GM12878 (cell line): Measurements from ENCODE around the gene KBTBD13. TPM values are rescaled to one million over a fixed set of nuclear protein-coding genes. Genes with fewer than 3 reads are reported as not detected.

Source experiments
- ATAC-seq: fragments of 200-7000 bp; cut with Tn5 transposase; 3 replicates; pipeline ENCODE4 v1.9.1; 2020; ENCODE audit warnings: mild to moderate bottlenecking, moderate library complexity
- BruUV-seq: library from RNA; stranded (reverse); fragments of 400-500 nt; replicated peaks from 2 replicates; lab custom pipeline; 2021; lab: Mats Ljungman, UMichigan
- CTCF ChIA-PET: fragments of 300-600 bp; sonication (Branson Sonifier 250); formaldehyde crosslinking; extraction: SDS; loops from one replicate; lab custom pipeline; 2021; ENCODE audit warnings: inconsistent platforms; lab: Yijun Ruan, JAX
- POLR2A ChIA-PET: fragments of 350-600 bp; formaldehyde crosslinking; extraction: SDS; loops from one replicate; lab custom pipeline; 2021; ENCODE audit warnings: inconsistent platforms; lab: Charles Lee
- RAD21 ChIA-PET: fragments of 300-600 bp; sonication (Branson Sonifier 250); formaldehyde crosslinking; loops from one replicate; lab custom pipeline; 2023; ENCODE audit warnings: antibody characterized with exemption; ENCODE audit not compliant: unreplicated experiment; lab: Charles Lee
- SMC1A ChIA-PET: fragments of 300-600 bp; sonication (Branson Sonifier 250); formaldehyde crosslinking; loops from one replicate; lab custom pipeline; 2023; ENCODE audit not compliant: unreplicated experiment, uncharacterized antibody; lab: Charles Lee
- DNase-seq: peaks from one replicate; pipeline ENCODE4 v3.0.0-alpha.2; 2011; ENCODE audit warnings: low read depth, low spot score
- FAIRE-seq: peaks from 3 replicates; lab custom pipeline; 2011; peaks lifted over from hg19 to GRCh38; lab: Jason Lieb, UNC
- H2AFZ ChIP-seq: 2 replicates; pipeline ENCODE4 v1.6.0; 2011; ENCODE audit warnings: low read depth, low read length, control low read depth; ENCODE audit not compliant: control insufficient read depth
- H3K27ac ChIP-seq: 2 replicates; pipeline ENCODE4 v1.5.1; 2011; ENCODE audit warnings: control low read depth; ENCODE audit not compliant: control insufficient read depth, insufficient read depth
- H3K27me3 ChIP-seq, 2 experiments: replicated peaks in 1 of 2; 2 replicates each; pipeline versions ENCODE4 v1.6.0 to v1.6.1; 2011; ENCODE audit warnings: low read length in 1 of 2; ENCODE audit not compliant: control insufficient read depth in 2 of 2, insufficient read depth in 2 of 2
- H3K36me3 ChIP-seq, 2 experiments: 2 replicates each; pipeline ENCODE4 v1.5.1; 2011; ENCODE audit warnings: low read length in 1 of 2; ENCODE audit not compliant: control insufficient read depth in 2 of 2, insufficient read depth in 2 of 2
- H3K4me1 ChIP-seq: 2 replicates; pipeline ENCODE4 v1.6.1; 2011; ENCODE audit warnings: mild to moderate bottlenecking, low read length, moderate library complexity, mixed read lengths; ENCODE audit not compliant: control insufficient read depth, insufficient read depth
- H3K4me2 ChIP-seq: 2 replicates; pipeline ENCODE4 v1.6.0; 2011; ENCODE audit warnings: control low read depth; ENCODE audit not compliant: control insufficient read depth, insufficient read depth
- H3K4me3 ChIP-seq: fragments of 200-600 bp; sonication (generic); 2 replicates; pipeline ENCODE4 v1.5.1; 2016
- H3K79me2 ChIP-seq: 2 replicates; pipeline ENCODE4 v1.6.0; 2011; ENCODE audit warnings: low read length; ENCODE audit not compliant: control insufficient read depth, insufficient read depth
- H3K9ac ChIP-seq: 2 replicates; pipeline ENCODE4 v1.8.0; 2011; ENCODE audit warnings: low read length, control low read depth, mixed read lengths; ENCODE audit not compliant: control insufficient read depth, insufficient read depth
- H3K9me3 ChIP-seq: replicated peaks from 3 replicates; pipeline ENCODE4 v1.5.1; 2011; ENCODE audit warnings: mild to moderate bottlenecking, low read length; ENCODE audit not compliant: control insufficient read depth, insufficient read depth
- H4K20me1 ChIP-seq: 2 replicates; pipeline ENCODE4 v1.6.0; 2011; ENCODE audit not compliant: control insufficient read depth, insufficient read depth
- BCL3 ChIP-seq: IDR thresholded peaks from 2 replicates; pipeline ENCODE4 v1.6.1; 2011; ENCODE audit warnings: borderline replicate concordance, low read depth, mild to moderate bottlenecking, moderate library complexity, low read length; ENCODE audit not compliant: insufficient read depth, poor library complexity, severe bottlenecking
- HCFC1 ChIP-seq: fragments of 150-350 bp; IDR thresholded peaks from 2 replicates; pipeline ENCODE4 v1.6.1; 2014; ENCODE audit warnings: low read length
- MYB ChIP-seq: fragments of 150-350 bp; IDR thresholded peaks from 2 replicates; pipeline ENCODE4 v1.6.1; 2014; ENCODE audit warnings: mild to moderate bottlenecking, low read depth, low read length, borderline replicate concordance
- PAX8 ChIP-seq: fragments of 450-650 bp; IDR thresholded peaks from 2 replicates; pipeline ENCODE4 v1.6.1; 2017; ENCODE audit warnings: mild to moderate bottlenecking, moderate library complexity
- POU2F2 ChIP-seq: IDR thresholded peaks from 3 replicates; pipeline ENCODE4 v1.6.1; 2011; ENCODE audit warnings: low read depth, mild to moderate bottlenecking, low read length, borderline replicate concordance
- WGBS: methylation state at CpG from one replicate; pipeline ENCODE4 v1.1.6; 2016; ENCODE audit warnings: low lambda C conversion rate; ENCODE audit not compliant: insufficient replicate concordance, insufficient coverage; ENCODE audit errors: missing lambda C conversion rate; 5-methylcytosine and 5-hydroxymethylcytosine counted together
- in situ Hi-C: fragments of 300-500 bp; cut with MboI; formaldehyde crosslinking; loops from 9 replicates; pipeline ENCODE4 v1.14.3; 2018; ENCODE audit warnings: mixed read lengths
- intact Hi-C: fragments of 100-400 bp; cut with micrococcal nuclease; formaldehyde crosslinking; loops from one replicate; pipeline ENCODE4 v1.14.2; 2022; ENCODE audit not compliant: unreplicated experiment
- polyA plus RNA-seq, 11 experiments: library from polyadenylated mRNA; depleted of rRNA in 4 of 11; unstranded in 6 of 11; stranded (reverse) in 5 of 11; fragments of >200 nt; fragmentation: Nextera tagmentation in 4 of 11; fragmentation: Illumina TruSeq in 1 of 11; extraction: Ambion mirVana in 4 of 11; extraction: Trizol in 1 of 11; gene quantifications; 1 replicate in 1 of 11; 2 replicates in 10 of 11; pipeline versions ENCODE4 v1.2.1 to v1.2.3, GENCODE V29; 2011 to 2016; ENCODE audit warnings: inconsistent platforms in 2 of 11, missing spikeins in 2 of 11, low read depth in 1 of 11
- total RNA-seq, 4 experiments: library from RNA; depleted of rRNA in 3 of 4; stranded (reverse); fragments of >200 nt in 3 of 4; fragmentation: Illumina TruSeq in 1 of 4; extraction: Trizol in 1 of 4; gene quantifications; 2 replicates each; pipeline versions ENCODE4 v1.2.1 to v1.2.3, GENCODE V29; 2013 to 2021

Gene KBTBD13
- total and polyA plus RNA-seq, 10 of the 15 experiments (the other 5 are each of a cell fraction or from before 2014, with no cell fraction given) = 0.06 TPM; not detected in 9

- no peaks in the 10 kb centered on the region for H3K79me2 ChIP-seq
- in situ Hi-C loops (no loop called here), intact Hi-C loops (no loop called here)
- H2AFZ ChIP-seq = no peak overlapping the region
- no peaks in the 10 kb centered on the region for H3K4me1 ChIP-seq
- SMC1A ChIA-PET = no interaction called here
- DNase-seq (no peak), ATAC-seq (no peak), FAIRE-seq (no peak)
- H3K4me3 ChIP-seq = no peak overlapping the region
- H3K9ac ChIP-seq = no peak overlapping the region
- CTCF ChIA-PET = interaction anchor here (1.3 kb wide), 1 partner anchor 58 kb away, joined by 3 read pairs; no protein-coding TSS in a partner anchor
- TF ChIP-seq HCFC1 (no peak), POU2F2 (no peak), PAX8 (no peak), MYB (no peak), BCL3 (no peak)
- no peaks in the 10 kb centered on the region for H3K9me3 ChIP-seq
- H3K27me3 ChIP-seq = no peaks in the 10 kb centered on the region
- POLR2A ChIA-PET = no interaction called here
- H4K20me1 ChIP-seq = no peaks in the 10 kb centered on the region
- BruUV-seq = no TSS peak
- no peaks in the 10 kb centered on the region for H3K36me3 ChIP-seq
- WGBS = 80% methylated on average over 12 of the region's 12 CpGs
- no peak overlapping the region for H3K4me2 ChIP-seq
- H3K27ac ChIP-seq = no peak overlapping the region
- RAD21 ChIA-PET = no interaction called here
Observed at GRCh38 chr15:65091946-65092770, 15.6 kb downstream of the KBTBD13 start.
